ENCODE data around the gene TUBAL3.
A peak's percentile ranks its signal among the peaks of the same experiment; 100 is the strongest.

Gene TUBAL3

GRCh38 chr10:5445006-5445405, 40.4 kb upstream of the TUBAL3 start:
- Histone ChIP-seq H3K4me2 (ENCODE audit: low read depth, low read length, poor library complexity, severe bottlenecking) (no peak overlapping the region), H3K4me3 (ENCODE audit: low read length, poor library complexity, severe bottlenecking) (no peak overlapping the region), H3K9me2 (replicated peaks; ENCODE audit: low read depth, low read length) (no peaks in the 10 kb centered on the region), H3K4me1 (ENCODE audit: insufficient read depth, low read length, poor library complexity, severe bottlenecking) (peaks cover 46% of the 10 kb centered on the region), H4K20me1 (ENCODE audit: insufficient read depth, low read length, poor library complexity, severe bottlenecking) (peaks cover 31% of the 10 kb centered on the region), H3K9me3 (ENCODE audit: insufficient read depth, low read depth, low read length) (no peaks in the 10 kb centered on the region), H3F3A (ENCODE audit: low read depth) (0 out of 2 replicates have a peak, but pooled peaks cover 3% of the 10 kb centered on the region), H3K36me3 (ENCODE audit: insufficient read depth, low read length) (peaks cover 18% of the 10 kb centered on the region; the same call in 1 of the 2 replicates), H2AFZ (ENCODE audit: low read length) (no peak overlapping the region), H3K27me3 (ENCODE audit: insufficient read depth, low read length, poor library complexity, severe bottlenecking) (no peaks in the 10 kb centered on the region), H3K9ac (ENCODE audit: low read depth, low read length, poor library complexity, severe bottlenecking) (no peak overlapping the region), H3K79me2 (ENCODE audit: insufficient read depth, low read length) (peaks cover 61% of the 10 kb centered on the region)
- TF ChIP-seq EZH2phosphoT487 (IDR thresholded peaks at IDR 0.05; ENCODE audit: borderline replicate concordance) (no peak), CTCF (conservative IDR thresholded peaks at IDR 0.05; ENCODE audit: low read length) (no peak)

DNA sequence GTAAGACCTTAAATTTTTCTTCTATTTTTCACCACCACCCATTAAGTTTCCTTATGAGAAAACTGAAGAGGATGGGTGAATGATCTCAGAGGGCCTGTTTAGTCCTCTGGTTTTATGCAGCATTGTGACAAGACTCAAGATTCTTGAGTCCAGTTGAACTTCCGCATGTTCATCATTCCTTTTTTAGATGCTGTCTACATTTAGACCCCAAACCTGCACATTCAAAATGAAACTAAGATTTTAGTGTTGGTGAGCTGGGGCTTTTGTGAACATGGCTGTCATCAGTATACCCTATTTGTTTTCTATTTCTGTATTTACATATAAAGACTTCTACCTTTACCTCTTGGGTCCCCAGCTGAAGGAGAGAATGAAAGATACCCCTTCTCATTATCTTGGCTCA, 38.8 kb upstream of the TUBAL3 start:
- Histone ChIP-seq H3K9ac (ENCODE audit: low read depth, low read length, poor library complexity, severe bottlenecking) (no peak overlapping the region), H3K4me3 (ENCODE audit: low read length, poor library complexity, severe bottlenecking) (no peak overlapping the region)
- TF ChIP-seq CTCF (conservative IDR thresholded peaks at IDR 0.05; ENCODE audit: low read length) (no peak), EZH2phosphoT487 (IDR thresholded peaks at IDR 0.05; ENCODE audit: borderline replicate concordance) (no peak)

GRCh38 chr10:5442990-5443370, 38.4 kb upstream of the TUBAL3 start:
- H3K4me1 ChIP-seq (ENCODE audit: insufficient read depth, low read length, poor library complexity, severe bottlenecking) = peaks cover 28% of the 10 kb centered on the region

More for the DNA sequence above, 38.8 kb upstream of the TUBAL3 start:
- Histone ChIP-seq H3K9me3 (ENCODE audit: insufficient read depth, low read depth, low read length) (no peaks in the 10 kb centered on the region), H3K4me1 (ENCODE audit: insufficient read depth, low read length, poor library complexity, severe bottlenecking) (peaks cover 33% of the 10 kb centered on the region), H3K36me3 (ENCODE audit: insufficient read depth, low read length) (peaks cover 34% of the 10 kb centered on the region; the same call in 1 of the 2 replicates), H2AFZ (ENCODE audit: low read length) (no peak overlapping the region), H3K79me2 (ENCODE audit: insufficient read depth, low read length) (peaks cover 53% of the 10 kb centered on the region), H3F3A (ENCODE audit: low read depth) (0 out of 2 replicates have a peak, but pooled peaks cover 3% of the 10 kb centered on the region), H3K9me2 (replicated peaks; ENCODE audit: low read depth, low read length) (no peaks in the 10 kb centered on the region), H3K4me2 (ENCODE audit: low read depth, low read length, poor library complexity, severe bottlenecking) (peak overlapping the region; percentile 29), H3K27me3 (ENCODE audit: insufficient read depth, low read length, poor library complexity, severe bottlenecking) (no peaks in the 10 kb centered on the region), H4K20me1 (ENCODE audit: insufficient read depth, low read length, poor library complexity, severe bottlenecking) (peaks cover 15% of the 10 kb centered on the region)

More at GRCh38 chr10:5442990-5443370, 38.4 kb upstream of the TUBAL3 start:
- Histone ChIP-seq H3K9me3 (ENCODE audit: insufficient read depth, low read depth, low read length) (no peaks in the 10 kb centered on the region), H3K79me2 (ENCODE audit: insufficient read depth, low read length) (peaks cover 49% of the 10 kb centered on the region), H3K9ac (ENCODE audit: low read depth, low read length, poor library complexity, severe bottlenecking) (no peak overlapping the region), H2AFZ (ENCODE audit: low read length) (no peak overlapping the region), H3K27me3 (ENCODE audit: insufficient read depth, low read length, poor library complexity, severe bottlenecking) (no peaks in the 10 kb centered on the region), H4K20me1 (ENCODE audit: insufficient read depth, low read length, poor library complexity, severe bottlenecking) (peaks cover 11% of the 10 kb centered on the region), H3K36me3 (ENCODE audit: insufficient read depth, low read length) (peaks cover 35% of the 10 kb centered on the region; the same call in 1 of the 2 replicates), H3K9me2 (replicated peaks; ENCODE audit: low read depth, low read length) (no peaks in the 10 kb centered on the region), H3F3A (ENCODE audit: low read depth) (0 out of 2 replicates have a peak, but pooled peaks cover 3% of the 10 kb centered on the region), H3K4me3 (ENCODE audit: low read length, poor library complexity, severe bottlenecking) (no peak overlapping the region), H3K4me2 (ENCODE audit: low read depth, low read length, poor library complexity, severe bottlenecking) (peak overlapping the region; percentile 29)
- TF ChIP-seq EZH2phosphoT487 (IDR thresholded peaks at IDR 0.05; ENCODE audit: borderline replicate concordance) (no peak), CTCF (conservative IDR thresholded peaks at IDR 0.05; ENCODE audit: low read length) (no peak)
